ENCODE results near the gene ADARB1.
"Not testable (repeated sequence)": the region's sequence is repeated elsewhere in the genome, so short reads cannot be mapped to it uniquely, and the experiment has no call there.

The ADARB1 gene

GRCh38 chr21:45116066-45116465 lies 41.7 kb downstream of the ADARB1 start:
- no peak for DNase-seq (ENCODE audit: low read depth in 3 of 3)

- no peak for DNase-seq (ENCODE audit: low read depth in 3 of 3)
These were observed 42.9 kb downstream of the ADARB1 start for GRCh38 chr21:45117314-45117713.

GRCh38 chr21:45118099-45118498 lies 43.7 kb downstream of the ADARB1 start:
- DNase-seq (ENCODE audit: low read depth in 3 of 3): no peak

GRCh38 chr21:45119812-45120211 lies 45.4 kb downstream of the ADARB1 start:
- DNase-seq (ENCODE audit: low read depth in 3 of 3): no peak

- DNase-seq (ENCODE audit: low read depth in 3 of 3): no peak
These were observed 46.6 kb downstream of the ADARB1 start for GRCh38 chr21:45120975-45121374.

- no peak for DNase-seq (ENCODE audit: low read depth in 3 of 3)
These were observed 47.6 kb downstream of the ADARB1 start for GRCh38 chr21:45122030-45122429.

- DNase-seq (ENCODE audit: low read depth in 3 of 3): no peak
These were observed 48.2 kb downstream of the ADARB1 start for GRCh38 chr21:45122432-45123132.

GRCh38 chr21:45123440-45123839 lies 49.1 kb downstream of the ADARB1 start:
- DNase-seq (ENCODE audit: low read depth in 3 of 3): no peak

- no peak for DNase-seq (ENCODE audit: low read depth in 3 of 3)
These were observed 50.2 kb downstream of the ADARB1 start for GRCh38 chr21:45124596-45124995.

- no peak for DNase-seq (ENCODE audit: low read depth in 3 of 3)
These were observed 51.0 kb downstream of the ADARB1 start for GRCh38 chr21:45125357-45125756.

GRCh38 chr21:45126204-45126626 lies 51.8 kb downstream of the ADARB1 start:
- DNase-seq (ENCODE audit: low read depth in 3 of 3): no peak

- DNase-seq (ENCODE audit: low read depth in 3 of 3): no peak
These were observed 52.6 kb downstream of the ADARB1 start for GRCh38 chr21:45126983-45127382.

- DNase-seq (ENCODE audit: low read depth in 3 of 3): no peak
These were observed 53.6 kb downstream of the ADARB1 start for GRCh38 chr21:45127937-45128336.

GRCh38 chr21:45128613-45129188 lies 54.3 kb downstream of the ADARB1 start:
- peak; percentile 44 to 69 (median 56) for DNase-seq (ENCODE audit: low read depth in 3 of 3)

- DNase-seq (ENCODE audit: low read depth in 3 of 3): no peak
These were observed 55.0 kb downstream of the ADARB1 start for GRCh38 chr21:45129189-45129923.

GRCh38 chr21:45130324-45130774 lies 56.0 kb downstream of the ADARB1 start:
- DNase-seq (ENCODE audit: low read depth in 3 of 3): no peak

- no peak for DNase-seq (ENCODE audit: low read depth in 3 of 3)
These were observed 57.2 kb downstream of the ADARB1 start for GRCh38 chr21:45131537-45131999.

GRCh38 chr21:45132841-45133573 lies 58.6 kb downstream of the ADARB1 start:
- DNase-seq (ENCODE audit: low read depth in 3 of 3): no peak

- DNase-seq (ENCODE audit: low read depth in 3 of 3): not testable (repeated sequence)
These were observed 59.3 kb downstream of the ADARB1 start for GRCh38 chr21:45133574-45134278.

- DNase-seq (ENCODE audit: low read depth in 3 of 3): no peak
These were observed 60.1 kb downstream of the ADARB1 start for GRCh38 chr21:45134279-45135076.

- no peak for DNase-seq (ENCODE audit: low read depth in 3 of 3)
These were observed 60.7 kb downstream of the ADARB1 start for GRCh38 chr21:45135122-45135521.

Data from stimulated activated CD4-positive, alpha-beta T cell treated with anti-CD3 and anti-CD28 coated beads, TNF-alpha, amount 100 ng/mL, for 24 hours (primary cell).